ENCODE measurements around the gene RFX4. TPM values are rescaled to one million over a fixed set of nuclear protein-coding genes. Genes with fewer than 3 reads are reported as not detected.

RFX4 gene
- total RNA-seq, 1 donor from 2014 or later = not detected

DNA sequence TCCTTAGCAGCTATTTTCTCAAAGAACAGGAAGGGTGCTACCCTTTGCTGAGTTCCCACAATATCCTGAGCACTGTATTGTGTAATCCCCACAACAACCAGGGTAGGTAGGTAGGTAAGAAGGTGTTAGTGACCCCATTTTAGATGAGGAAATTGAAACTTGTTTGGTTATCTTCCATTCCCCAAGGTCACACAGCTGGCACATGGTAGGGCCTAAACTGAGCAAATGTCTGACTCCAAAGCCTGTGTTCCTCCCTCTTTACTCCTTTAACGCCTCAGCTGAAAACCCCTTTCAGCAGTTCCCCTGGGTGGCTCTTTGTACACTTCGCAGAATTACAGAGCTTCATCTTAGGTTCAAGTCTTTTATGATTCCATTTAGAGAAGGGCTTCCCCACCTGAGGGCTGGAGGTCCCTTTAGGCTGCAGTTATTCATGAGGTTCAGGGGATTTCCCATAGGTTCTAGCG, 165.2 kb downstream of the RFX4 start:
- no peak for DNase-seq (ENCODE audit: low spot score)
- intact Hi-C loops (cut with DNase I) = no loop called here

- intact Hi-C loops (cut with DNase I) = no loop called here
- DNase-seq (ENCODE audit: low spot score) = no peak
Observed at GRCh38 chr12:106750524-106750923, 167.7 kb downstream of the RFX4 start.

DNA sequence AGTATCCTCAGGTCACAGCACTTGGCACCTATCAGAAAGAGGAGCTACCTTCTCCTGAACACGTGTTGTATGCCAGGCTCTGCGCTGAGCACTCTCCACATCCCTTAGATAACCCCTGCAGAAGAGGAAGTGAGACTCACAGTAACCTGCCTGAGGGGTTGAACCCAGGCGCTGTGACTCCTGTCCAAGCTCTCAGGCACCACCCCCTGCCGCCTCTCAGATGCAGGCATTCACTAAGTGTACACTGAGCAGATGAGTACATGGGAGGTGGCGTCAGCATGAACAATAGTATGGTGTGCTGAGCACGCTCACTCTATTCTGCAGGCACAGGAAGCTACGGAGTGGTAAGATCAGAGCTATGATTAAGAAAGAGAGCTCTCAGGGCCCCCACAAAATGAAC, 170.7 kb downstream of the RFX4 start:
- intact Hi-C loops (cut with DNase I) = no loop called here

GRCh38 chr12:106754331-106754730, 171.5 kb downstream of the RFX4 start:
- intact Hi-C loops (cut with DNase I) = no loop called here
- DNase-seq (ENCODE audit: low spot score) = no peak

More for the DNA sequence above, 170.7 kb downstream of the RFX4 start:
- no peak for DNase-seq (ENCODE audit: low spot score)

DNA sequence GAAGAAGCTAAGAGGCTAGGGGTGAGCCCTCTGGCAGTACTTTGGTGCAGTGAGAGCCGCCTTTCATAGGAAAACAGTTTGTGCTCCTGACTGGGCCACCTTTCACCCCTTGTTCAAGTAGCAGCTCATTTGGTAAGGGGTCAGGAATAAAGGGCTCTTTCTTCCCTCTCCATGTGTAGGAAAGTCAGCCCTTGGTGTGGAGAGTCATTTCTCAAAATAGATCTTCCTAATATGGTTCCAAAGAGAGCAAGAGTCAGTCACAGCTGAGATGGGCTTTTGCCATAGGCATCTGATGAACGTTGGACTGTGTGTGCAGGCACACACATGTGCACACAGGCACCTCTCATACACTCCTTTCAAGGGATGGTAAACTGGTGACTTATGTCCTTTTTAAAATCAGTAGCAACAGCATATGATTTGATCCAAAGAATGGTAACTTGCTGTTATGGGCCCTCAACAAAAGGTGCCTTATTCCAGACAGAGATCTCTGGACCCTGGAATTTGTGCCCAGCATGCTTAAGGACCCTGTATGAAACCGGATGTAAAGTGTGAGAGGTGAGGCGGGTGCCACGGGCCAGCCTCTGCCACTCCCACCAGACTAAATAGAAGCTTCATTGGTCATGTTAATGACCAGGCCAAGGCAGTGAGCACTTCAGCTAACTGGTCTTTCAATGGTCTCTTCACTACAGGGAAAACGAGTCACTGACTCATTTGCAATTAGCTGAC, 175.0 kb downstream of the RFX4 start:
- intact Hi-C loops (cut with DNase I) = no loop called here
- no peak for DNase-seq (ENCODE audit: low spot score)

DNA sequence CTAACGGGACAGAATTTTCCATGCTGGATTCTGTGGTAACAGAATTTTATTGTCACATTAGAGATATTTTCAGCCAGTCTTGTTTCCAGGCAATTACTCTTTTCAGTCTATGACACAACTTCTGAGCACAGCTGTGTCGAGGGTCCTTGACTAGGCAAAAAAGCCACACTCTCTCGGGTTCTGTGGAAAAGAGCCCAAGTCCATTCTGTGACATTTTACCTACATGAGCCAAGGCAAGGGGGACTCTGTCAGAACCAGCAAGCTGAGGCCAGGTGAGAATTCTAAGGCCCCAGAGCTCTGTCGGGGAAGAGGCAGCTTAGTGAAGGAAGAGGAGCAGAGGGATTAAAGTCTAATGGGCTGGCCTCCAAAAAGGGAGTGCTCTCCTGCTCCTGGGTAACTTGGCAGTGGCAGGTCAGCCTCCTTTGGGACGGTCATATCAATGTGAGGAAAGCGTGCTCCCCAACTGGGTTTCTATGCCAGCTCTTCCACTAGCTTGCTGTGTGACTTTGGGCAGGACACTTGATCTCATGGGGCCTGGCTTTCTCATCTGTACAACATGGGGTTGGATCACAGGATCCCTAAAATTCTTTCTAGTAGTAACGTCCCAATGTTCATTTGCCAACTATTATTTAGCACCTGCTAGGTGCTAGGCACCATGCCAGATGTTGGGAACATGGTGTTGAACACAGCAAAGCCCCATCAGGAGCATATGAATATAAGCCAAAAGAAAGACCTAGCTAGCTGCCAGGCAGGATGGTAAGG, 175.7 kb downstream of the RFX4 start:
- intact Hi-C loops (cut with DNase I) = no loop called here

DNA sequence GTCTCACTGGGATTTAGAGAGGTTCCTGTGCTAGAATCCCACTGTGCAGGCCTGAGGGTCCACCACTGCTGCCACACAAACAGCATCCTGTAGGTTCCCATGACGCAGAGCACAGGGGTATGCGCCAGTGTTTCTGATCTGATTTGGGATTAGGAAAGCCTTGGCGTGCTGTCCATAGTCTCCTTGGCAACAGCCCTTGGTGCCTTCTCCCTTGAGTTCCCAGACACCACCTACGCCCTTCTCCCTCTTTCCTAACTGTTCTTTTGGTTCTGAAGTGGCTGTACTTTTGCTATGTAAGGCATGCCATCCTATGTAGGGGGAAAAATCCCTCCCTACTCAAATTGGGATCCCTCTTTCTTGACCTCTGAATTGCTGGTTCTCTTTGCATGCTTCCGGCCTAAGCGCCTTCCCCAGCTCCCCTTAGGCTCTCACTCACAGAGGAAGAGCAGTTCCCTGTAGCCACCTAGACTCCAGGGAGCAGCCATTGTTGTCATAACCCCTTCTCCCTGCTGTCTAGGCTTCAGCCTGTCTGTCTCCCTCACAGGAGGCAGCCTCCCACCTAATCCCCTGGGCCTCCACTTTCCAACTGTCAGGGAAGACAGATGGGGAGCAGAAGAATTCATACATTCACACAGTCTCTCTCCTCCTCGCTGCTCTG, 176.9 kb downstream of the RFX4 start:
- intact Hi-C loops (cut with DNase I) = no loop called here
- no peak for DNase-seq (ENCODE audit: low spot score)

More for the DNA sequence above, 175.7 kb downstream of the RFX4 start:
- no peak for DNase-seq (ENCODE audit: low spot score)

GRCh38 chr12:106760184-106760531, 177.4 kb downstream of the RFX4 start:
- intact Hi-C loops (cut with DNase I) = no loop called here
- DNase-seq (ENCODE audit: low spot score) = no peak

DNA sequence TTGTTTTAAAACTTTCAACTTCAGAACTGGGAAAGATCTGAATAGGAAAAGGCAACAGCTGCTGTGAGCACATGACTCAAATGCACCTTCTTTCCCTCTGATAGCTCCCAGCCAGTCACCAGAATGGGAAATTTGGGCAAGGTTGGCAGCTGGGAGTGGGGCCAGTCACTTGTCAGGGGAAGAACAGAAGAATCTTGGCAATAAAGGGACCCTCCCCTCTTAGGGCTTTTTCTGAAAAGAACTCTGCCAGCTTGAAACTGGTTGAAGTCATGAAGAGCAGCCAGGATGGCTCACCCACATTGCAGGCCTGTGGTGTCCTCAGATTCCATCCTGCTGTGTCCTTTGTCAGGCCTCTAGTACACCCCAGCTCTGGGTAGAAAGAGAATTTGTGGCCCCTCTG, 181.4 kb downstream of the RFX4 start:
- intact Hi-C loops (cut with DNase I) = no loop called here

GRCh38 chr12:106764738-106765137, 181.9 kb downstream of the RFX4 start:
- DNase-seq (ENCODE audit: low spot score) = no peak
- intact Hi-C loops (cut with DNase I) = loop anchor here (5.0 kb wide), 1 partner anchor 73 kb away; no protein-coding TSS in a partner anchor

More for the DNA sequence above, 181.4 kb downstream of the RFX4 start:
- no peak for DNase-seq (ENCODE audit: low spot score)

- intact Hi-C loops (cut with DNase I) = loop anchor here (5.0 kb wide), 1 partner anchor 71 kb away; no protein-coding TSS in a partner anchor
- DNase-seq (ENCODE audit: low spot score) = no peak
Observed at GRCh38 chr12:106766393-106766826, 183.6 kb downstream of the RFX4 start.

- intact Hi-C loops (cut with DNase I) = loop anchor here (5.0 kb wide), 1 partner anchor 70 kb away; no protein-coding TSS in a partner anchor
- no peak for DNase-seq (ENCODE audit: low spot score)
Observed at GRCh38 chr12:106767206-106767605, 184.4 kb downstream of the RFX4 start.

GRCh38 chr12:106767954-106768822, 185.4 kb downstream of the RFX4 start:
- intact Hi-C loops (cut with DNase I) = loop anchor here (5.0 kb wide), 1 partner anchor 69 kb away; no protein-coding TSS in a partner anchor

DNA sequence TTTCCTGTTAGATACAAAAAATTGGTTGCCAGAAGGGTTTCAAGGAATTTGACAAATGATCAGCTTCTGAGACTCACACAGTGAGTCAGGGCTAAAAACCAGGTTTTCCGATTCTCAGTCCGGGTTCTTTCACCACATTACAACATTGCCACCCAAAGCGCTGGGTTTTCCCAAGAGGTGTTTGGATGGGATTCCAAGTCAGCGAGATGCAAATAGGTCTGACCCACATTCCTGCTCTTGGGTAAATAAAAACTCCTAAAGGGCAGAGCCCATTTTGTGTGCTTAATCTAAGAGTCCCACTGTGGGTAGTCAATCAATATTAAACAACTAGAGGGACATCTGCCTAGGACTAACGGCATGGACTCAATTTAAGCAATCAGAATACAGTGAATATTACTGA, 186.3 kb downstream of the RFX4 start:
- intact Hi-C loops (cut with DNase I) = loop anchor here (5.0 kb wide), 1 partner anchor 68 kb away; no protein-coding TSS in a partner anchor

More at GRCh38 chr12:106767954-106768822, 185.4 kb downstream of the RFX4 start:
- no peak for DNase-seq (ENCODE audit: low spot score)

DNA sequence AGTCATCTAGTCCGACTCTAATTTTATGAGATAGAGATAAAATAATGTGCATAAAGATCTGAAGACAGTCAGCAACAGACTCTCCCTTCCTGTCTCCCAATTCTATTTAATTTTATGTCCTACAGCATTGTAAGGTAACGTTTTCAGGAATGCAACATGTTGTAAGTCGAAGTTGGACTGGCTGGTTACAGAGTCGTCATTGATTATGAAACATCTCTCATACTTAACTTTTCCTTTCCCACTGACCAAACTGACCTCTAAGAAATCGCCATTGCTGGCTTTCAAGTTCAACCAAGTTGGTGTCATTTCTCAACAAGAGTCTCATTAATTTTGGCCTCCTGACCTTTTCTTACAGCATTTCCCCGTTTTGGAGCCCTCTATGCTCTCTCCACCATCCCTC, 186.7 kb downstream of the RFX4 start:
- intact Hi-C loops (cut with DNase I) = loop anchor here (5.0 kb wide), 1 partner anchor 68 kb away; no protein-coding TSS in a partner anchor
- DNase-seq (ENCODE audit: low spot score) = no peak

More for the DNA sequence above, 186.3 kb downstream of the RFX4 start:
- DNase-seq (ENCODE audit: low spot score) = no peak

- intact Hi-C loops (cut with DNase I) = loop anchor here (5.0 kb wide), 1 partner anchor 414 kb away; the partner anchor contains the start of gene POLR3B
- no peak for DNase-seq (ENCODE audit: low spot score)
Observed at GRCh38 chr12:106771425-106771824, 188.6 kb downstream of the RFX4 start.

DNA sequence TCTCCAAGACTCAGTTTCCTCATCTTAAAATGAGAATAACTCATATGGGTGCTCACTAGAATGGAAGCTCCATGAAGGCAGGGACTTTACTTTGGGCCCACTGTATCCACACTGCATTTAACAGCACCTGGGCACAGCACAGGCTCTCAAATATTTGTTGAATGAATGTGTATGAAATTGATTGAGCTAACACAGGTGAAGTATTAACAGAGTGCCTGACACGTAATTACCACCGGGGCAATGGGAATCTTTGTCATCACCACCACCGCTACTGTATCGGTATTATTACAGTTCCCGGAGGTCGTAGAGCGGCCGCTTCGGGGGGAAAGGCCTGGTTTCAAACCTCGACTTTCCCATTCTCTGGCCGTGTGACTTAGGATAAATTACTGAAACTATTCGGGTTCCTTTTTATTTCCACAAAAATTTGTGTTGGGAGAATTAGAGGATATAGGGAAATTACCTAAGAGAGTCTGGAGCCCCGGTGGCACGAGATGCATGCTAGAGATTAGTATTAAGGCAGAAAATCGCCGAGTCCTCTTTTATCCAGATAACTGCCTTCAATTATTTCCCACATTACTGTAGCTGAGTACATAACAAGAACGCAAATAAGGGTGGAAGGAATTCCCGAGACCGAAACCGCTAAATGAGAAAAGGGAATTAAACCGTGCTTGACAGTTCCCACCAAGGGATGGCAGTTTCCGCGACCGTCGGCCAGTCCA, 190.6 kb downstream of the RFX4 start:
- DNase-seq (ENCODE audit: low spot score) = no peak
- intact Hi-C loops (cut with DNase I) = loop anchor here (2.0 to 5.0 kb wide), 3 partner anchors 67 to 416 kb away; partner anchors contain the start of genes POLR3B and TMEM263
